OCI-LY1 (cell line): ENCODE measurements around the gene SHMT2.

Experiments used
- H2AFZ ChIP-seq: fragments of 200-600 bp; sonication (generic), shearing (Covaris generic); 2 replicates; pipeline ENCODE4 v1.6.0; 2014; ENCODE audit warnings: antibody characterized with exemption, mild to moderate bottlenecking, low read length
- H3F3A ChIP-seq: fragments of 200-600 bp; sonication (generic), shearing (Covaris generic); 2 replicates; pipeline ENCODE4 v1.6.0; 2014; ENCODE audit warnings: mild to moderate bottlenecking, antibody characterized with exemption, low read length, moderate library complexity; ENCODE audit not compliant: insufficient read depth
- H3K27ac ChIP-seq: fragments of 200-600 bp; sonication (generic); 2 replicates; pipeline ENCODE4 v1.5.1; 2014; ENCODE audit warnings: low read length, mixed run types, mild to moderate bottlenecking, low read depth; ENCODE audit not compliant: poor library complexity, severe bottlenecking
- H3K27me3 ChIP-seq: fragments of 200-600 bp; sonication (generic); 2 replicates; pipeline ENCODE4 v1.6.0; 2014; ENCODE audit warnings: antibody characterized with exemption, mild to moderate bottlenecking, low read length, moderate library complexity; ENCODE audit not compliant: insufficient read depth
- H3K36me3 ChIP-seq: fragments of 200-600 bp; sonication (generic); 2 replicates; pipeline ENCODE4 v1.6.1; 2014; ENCODE audit warnings: mild to moderate bottlenecking, antibody characterized with exemption, low read length, moderate library complexity, mixed read lengths; ENCODE audit not compliant: insufficient read depth
- H3K4me1 ChIP-seq: fragments of 200-600 bp; sonication (generic); 2 replicates; pipeline ENCODE4 v1.5.1; 2014; ENCODE audit warnings: mild to moderate bottlenecking, low read length, moderate library complexity; ENCODE audit not compliant: insufficient read depth, severe bottlenecking
- H3K4me2 ChIP-seq: fragments of 200-600 bp; sonication (generic), shearing (Covaris generic); 2 replicates; pipeline ENCODE4 v1.6.1; 2014; ENCODE audit warnings: low read length
- H3K4me3 ChIP-seq: fragments of 200-600 bp; sonication (generic); 2 replicates; pipeline ENCODE4 v1.5.1; 2014; ENCODE audit warnings: low read length, low read depth, mild to moderate bottlenecking, mixed read lengths; ENCODE audit not compliant: poor library complexity, severe bottlenecking
- H3K79me2 ChIP-seq: fragments of 200-600 bp; shearing (Covaris generic); 2 replicates; pipeline ENCODE4 v1.6.1; 2016; ENCODE audit warnings: mixed run types, low read length, mixed read lengths; ENCODE audit not compliant: insufficient read depth
- H3K9ac ChIP-seq: fragments of 200-600 bp; sonication (generic), shearing (Covaris generic); 2 replicates; pipeline ENCODE4 v1.6.1; 2014; ENCODE audit warnings: mild to moderate bottlenecking, low read length, mixed read lengths
- H3K9me2 ChIP-seq: fragments of 200-600 bp; sonication (generic), shearing (Covaris generic); 2 replicates; pipeline ENCODE4 v1.6.1; 2014; ENCODE audit warnings: low read depth, mild to moderate bottlenecking, low read length, mixed read lengths
- H3K9me3 ChIP-seq: fragments of 200-600 bp; shearing (Covaris generic); 2 replicates; pipeline ENCODE4 v1.6.1; 2014; ENCODE audit warnings: low read length, mixed read lengths
- H4K20me1 ChIP-seq: fragments of 200-600 bp; sonication (generic), shearing (Covaris generic); 2 replicates; pipeline ENCODE4 v1.6.0; 2016; ENCODE audit warnings: mild to moderate bottlenecking, low read length; ENCODE audit not compliant: insufficient read depth
- EZH2 ChIP-seq: fragments of 200-600 bp; sonication (generic), shearing (Covaris generic); IDR thresholded peaks from 2 replicates; pipeline ENCODE4 v1.8.0; 2017; ENCODE audit warnings: borderline replicate concordance, mixed run types, mild to moderate bottlenecking, antibody characterized with exemption, low read length, moderate library complexity, mixed read lengths
- TF ChIP-seq, protein P1 (sequence below): fragments of 200-600 bp; sonication (generic), shearing (Covaris generic); IDR thresholded peaks from 2 replicates; pipeline ENCODE4 v1.5.1; 2017; ENCODE audit warnings: mild to moderate bottlenecking, antibody characterized with exemption, low read length, moderate library complexity, mixed read lengths

SHMT2 gene

DNA sequence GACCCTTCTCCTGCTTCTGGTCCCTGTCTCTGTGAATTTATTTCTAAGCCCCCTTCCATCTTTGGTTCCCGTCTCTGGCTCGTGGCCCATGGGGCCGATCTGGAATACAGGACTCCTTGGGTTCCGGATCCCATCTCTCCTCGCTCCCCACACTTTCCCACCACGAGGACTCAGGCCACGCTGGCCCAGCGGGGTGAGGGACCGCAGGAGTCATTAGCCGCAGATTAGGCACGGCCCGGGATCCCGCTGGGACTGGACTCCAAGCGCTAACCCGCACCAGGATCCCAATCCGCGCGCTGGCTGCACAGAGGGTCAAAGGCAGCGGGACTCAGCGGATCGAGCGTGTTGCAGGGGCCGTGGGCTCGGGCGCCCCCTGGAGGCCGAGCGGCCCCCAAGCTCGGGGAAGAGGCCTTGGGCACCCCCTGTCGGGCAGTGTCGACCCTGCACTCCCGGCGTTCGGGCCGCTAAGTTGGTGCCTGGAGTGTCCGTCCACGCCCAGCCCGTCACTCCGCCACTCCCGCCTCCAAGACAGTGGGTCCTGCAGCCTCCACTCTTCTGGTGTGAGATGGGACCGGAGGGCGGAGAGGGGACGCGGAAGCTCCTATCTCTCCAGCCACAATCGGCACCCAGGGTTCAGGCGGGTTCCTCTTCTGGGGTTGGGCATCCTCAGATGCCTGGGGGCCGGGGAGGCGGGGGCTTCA is 9.5 kb downstream of the SHMT2 start:
- Histone ChIP-seq H3K27ac (peak overlapping the region; percentile 93), H3K4me2 (peak overlapping the region; percentile 78), H3F3A (peaks cover 8% of the 10 kb centered on the region; the same call in 1 of the 2 replicates)

DNA sequence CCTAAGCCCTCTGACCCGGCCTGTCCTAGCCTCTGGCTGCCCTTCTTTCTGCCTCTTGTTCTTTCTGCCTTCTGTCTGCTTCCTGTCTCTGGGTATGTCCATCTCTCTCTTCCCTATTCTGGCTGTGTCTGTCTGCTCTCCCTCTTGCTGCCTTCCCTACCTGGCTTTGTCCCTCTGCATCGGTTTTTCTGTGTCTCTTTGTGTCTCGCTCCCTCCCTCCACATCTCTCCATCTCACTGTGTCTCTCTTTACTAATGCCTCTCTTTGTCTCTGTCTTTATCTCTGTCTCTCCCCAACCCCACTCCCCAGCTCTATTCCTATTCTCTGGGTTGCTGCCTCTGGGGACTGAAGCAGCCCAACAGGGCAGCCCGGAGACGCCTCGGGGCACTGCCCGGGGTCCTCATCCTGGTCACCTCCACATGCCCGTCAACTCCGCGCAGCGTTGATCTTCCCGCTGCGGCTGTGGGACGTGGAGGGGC is 10.1 kb downstream of the SHMT2 start:
- Histone ChIP-seq H3F3A (peaks cover 2% of the 10 kb centered on the region; the same call in 1 of the 2 replicates), H3K4me1 (peaks cover 86% of the 10 kb centered on the region), H3K27me3 (no peaks in the 10 kb centered on the region), H3K4me2 (peak overlapping the region; percentile 78), H3K9me3 (no peaks in the 10 kb centered on the region), H3K27ac (peak overlapping the region; percentile 93), H3K9ac (peak overlapping the region; percentile 79), H3K36me3 (peaks cover 11% of the 10 kb centered on the region), H3K9me2 (no peaks in the 10 kb centered on the region), H3K79me2 (no peaks in the 10 kb centered on the region), H2AFZ (no peak overlapping the region), H4K20me1 (no peaks in the 10 kb centered on the region), H3K4me3 (peak overlapping the region; percentile 61)
- TF ChIP-seq, protein P1, sequence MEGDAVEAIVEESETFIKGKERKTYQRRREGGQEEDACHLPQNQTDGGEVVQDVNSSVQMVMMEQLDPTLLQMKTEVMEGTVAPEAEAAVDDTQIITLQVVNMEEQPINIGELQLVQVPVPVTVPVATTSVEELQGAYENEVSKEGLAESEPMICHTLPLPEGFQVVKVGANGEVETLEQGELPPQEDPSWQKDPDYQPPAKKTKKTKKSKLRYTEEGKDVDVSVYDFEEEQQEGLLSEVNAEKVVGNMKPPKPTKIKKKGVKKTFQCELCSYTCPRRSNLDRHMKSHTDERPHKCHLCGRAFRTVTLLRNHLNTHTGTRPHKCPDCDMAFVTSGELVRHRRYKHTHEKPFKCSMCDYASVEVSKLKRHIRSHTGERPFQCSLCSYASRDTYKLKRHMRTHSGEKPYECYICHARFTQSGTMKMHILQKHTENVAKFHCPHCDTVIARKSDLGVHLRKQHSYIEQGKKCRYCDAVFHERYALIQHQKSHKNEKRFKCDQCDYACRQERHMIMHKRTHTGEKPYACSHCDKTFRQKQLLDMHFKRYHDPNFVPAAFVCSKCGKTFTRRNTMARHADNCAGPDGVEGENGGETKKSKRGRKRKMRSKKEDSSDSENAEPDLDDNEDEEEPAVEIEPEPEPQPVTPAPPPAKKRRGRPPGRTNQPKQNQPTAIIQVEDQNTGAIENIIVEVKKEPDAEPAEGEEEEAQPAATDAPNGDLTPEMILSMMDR = no peak
- TF ChIP-seq EZH2 = no peak

More for the DNA sequence above, 9.5 kb downstream of the SHMT2 start:
- Histone ChIP-seq H3K4me3 (peak overlapping the region; percentile 61), H3K9ac (peak overlapping the region; percentile 79), H3K9me2 (no peaks in the 10 kb centered on the region), H3K4me1 (peaks cover 91% of the 10 kb centered on the region), H3K27me3 (no peaks in the 10 kb centered on the region), H4K20me1 (no peaks in the 10 kb centered on the region), H3K36me3 (peaks cover 17% of the 10 kb centered on the region), H3K9me3 (no peaks in the 10 kb centered on the region), H2AFZ (no peak overlapping the region), H3K79me2 (no peaks in the 10 kb centered on the region)
- TF ChIP-seq, protein P1 = peak; percentile 100
- no peak for TF ChIP-seq EZH2

DNA sequence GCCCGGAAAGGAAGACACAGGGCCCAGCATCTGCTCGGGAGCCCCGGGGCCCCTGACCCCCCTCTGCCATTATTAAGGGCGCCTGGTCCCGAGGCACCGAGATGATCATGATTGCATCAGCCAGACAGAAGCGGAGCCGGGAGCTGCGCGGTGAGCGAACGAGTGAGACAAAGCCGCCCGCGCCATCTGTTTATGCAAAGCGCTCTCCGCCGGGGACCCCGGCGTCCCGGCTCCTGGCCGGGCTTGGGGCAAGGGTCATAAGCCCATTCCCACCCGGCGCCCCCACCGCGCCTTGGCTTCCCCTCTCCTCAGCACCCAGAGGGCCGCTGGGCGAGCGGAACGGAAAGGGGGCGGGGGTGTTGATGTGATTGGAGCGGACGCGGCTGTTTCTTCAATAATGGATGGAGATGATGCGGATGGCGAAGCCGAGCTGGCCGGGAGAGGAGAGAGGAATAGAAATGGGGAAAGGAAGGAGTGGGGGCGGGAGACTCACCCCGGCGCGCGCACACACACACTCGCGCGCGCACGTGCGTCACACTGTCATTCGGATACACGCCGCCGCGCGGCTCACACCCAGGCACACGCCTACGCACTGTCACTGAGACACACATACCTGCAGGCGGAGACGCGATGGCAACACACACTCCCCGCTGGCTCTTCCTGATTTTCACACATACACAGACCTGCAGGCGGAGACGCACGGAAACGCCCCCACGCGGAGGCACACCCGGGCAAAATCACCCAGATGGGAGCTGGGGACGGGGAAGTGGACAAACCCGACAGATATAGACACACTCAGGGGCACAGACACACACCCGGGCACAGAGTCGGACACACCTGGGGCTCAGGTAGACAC is 10.8 kb downstream of the SHMT2 start:
- no peak for TF ChIP-seq EZH2
- TF ChIP-seq, protein P1 = peak; percentile 23; the same call in 1 of the 2 replicates
- H3K4me2 ChIP-seq = peak overlapping the region; percentile 78
- H3K4me1 ChIP-seq = peaks cover 79% of the 10 kb centered on the region
- H3K9me3 ChIP-seq = no peaks in the 10 kb centered on the region
- no peaks in the 10 kb centered on the region for H3K79me2 ChIP-seq
- peak overlapping the region; percentile 93 for H3K27ac ChIP-seq
- H3K27me3 ChIP-seq = no peaks in the 10 kb centered on the region
- no peaks in the 10 kb centered on the region for H4K20me1 ChIP-seq
- peaks cover 10% of the 10 kb centered on the region for H3K36me3 ChIP-seq
- no peaks in the 10 kb centered on the region for H3F3A ChIP-seq
- peak overlapping the region; percentile 79 for H3K9ac ChIP-seq
- H3K4me3 ChIP-seq = peak overlapping the region; percentile 61
- no peak overlapping the region for H2AFZ ChIP-seq
- no peaks in the 10 kb centered on the region for H3K9me2 ChIP-seq
